Effector memory CD4-positive, alpha-beta T cell (primary cell): ENCODE data around the gene RPP14.
"Not testable (repeated sequence)": the region's sequence is repeated elsewhere in the genome, so short reads cannot be mapped to it uniquely, and the experiment has no call there.

Experiments used
- DNase-seq, 3 donors: peaks; one replicate each; pipeline ENCODE4 v3.0.0-alpha.2; 2020
- H3K27ac ChIP-seq: 2 replicates; pipeline ENCODE4 v1.7.0; 2013; ENCODE audit warnings: mild to moderate bottlenecking, low read length, moderate library complexity; ENCODE audit not compliant: insufficient read depth, poor library complexity, severe bottlenecking
- H3K27me3 ChIP-seq: replicated peaks from 2 replicates; pipeline ENCODE4 v1.7.0; 2013; ENCODE audit warnings: mild to moderate bottlenecking, low read length; ENCODE audit not compliant: insufficient read depth, control insufficient read depth, poor library complexity, severe bottlenecking
- H3K36me3 ChIP-seq: 2 replicates; pipeline ENCODE4 v1.7.0; 2013; ENCODE audit warnings: mild to moderate bottlenecking, low read length, moderate library complexity; ENCODE audit not compliant: control insufficient read depth, insufficient read depth
- H3K4me1 ChIP-seq: 2 replicates; pipeline ENCODE4 v1.7.0; 2013; ENCODE audit warnings: low read length, mild to moderate bottlenecking; ENCODE audit not compliant: control insufficient read depth, insufficient read depth, poor library complexity, severe bottlenecking
- H3K4me3 ChIP-seq: 2 replicates; pipeline ENCODE4 v1.7.0; 2013; ENCODE audit warnings: low read length, low read depth, mild to moderate bottlenecking; ENCODE audit not compliant: insufficient read depth, poor library complexity, severe bottlenecking
- H3K9me3 ChIP-seq: 2 replicates; pipeline ENCODE4 v1.7.0; 2013; ENCODE audit warnings: mild to moderate bottlenecking, low read length, moderate library complexity; ENCODE audit not compliant: control insufficient read depth
- total RNA-seq, 3 donors: gene quantifications; one replicate each; lab custom pipeline; 2026; lab: John Stamatoyannopoulos, UW

RPP14 gene
- 5.5 to 7.1 (median 6.6) reads per million in 3 donors for total RNA-seq

DNA sequence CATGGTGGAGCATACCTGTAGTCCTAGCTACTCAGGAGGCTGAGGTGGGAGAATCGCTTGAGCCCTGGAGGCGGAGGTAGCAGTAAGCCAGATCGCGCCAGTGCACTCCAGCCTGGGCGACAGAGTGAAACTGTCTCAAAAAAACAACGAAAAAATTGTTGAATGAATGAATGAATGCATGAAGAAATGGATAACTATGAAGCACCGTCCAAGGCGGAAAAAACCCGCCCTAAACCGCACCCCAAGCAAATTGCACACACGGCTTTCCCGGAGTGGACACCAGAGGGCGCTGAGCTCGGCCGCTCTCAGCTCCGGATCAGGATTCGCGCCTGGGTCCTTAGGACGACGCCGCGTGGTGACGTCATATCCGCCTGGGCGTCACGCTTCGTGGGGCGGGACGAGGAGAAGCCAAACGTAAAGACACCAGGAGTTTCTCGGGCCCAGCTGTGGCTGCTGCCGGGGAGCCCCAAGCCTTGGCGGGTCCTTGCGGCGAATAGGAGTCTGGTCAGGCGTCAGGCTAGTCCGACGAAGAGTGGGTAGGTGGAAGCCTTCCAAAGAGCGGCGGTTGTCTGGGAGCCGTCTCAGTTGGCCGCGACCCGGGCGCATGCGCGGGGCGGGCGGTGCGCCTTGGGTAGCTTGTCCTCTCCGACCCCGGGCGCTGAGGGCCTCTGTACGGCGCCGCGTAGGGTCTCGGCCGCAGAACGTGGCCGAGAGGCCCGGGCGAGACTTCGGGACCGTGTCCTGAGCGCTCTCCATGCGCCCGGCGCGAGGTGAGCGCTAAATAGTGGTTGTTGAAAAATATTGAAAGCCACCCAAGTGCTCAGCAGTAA lies at the start of gene RPP14, which contains the start of gene HTD2:
TSS of gene RPP14 (plus strand) at position 364 of the 830 bp plus-strand sequence. CDS start 4,085 bp downstream, outside the sequence.
TSS of gene HTD2 (plus strand) at position 639 of the 830 bp plus-strand sequence. CDS start 11,094 bp downstream, outside the sequence.
- no peaks in the 10 kb centered on the region for H3K9me3 ChIP-seq
- no peaks in the 10 kb centered on the region for H3K27me3 ChIP-seq
- H3K4me3 ChIP-seq: peak within 1 kb of the TSS; percentile 94
- H3K36me3 ChIP-seq: peaks cover 10% of the 10 kb centered on the region
- peak within 1 kb of the TSS; percentile 99 for H3K27ac ChIP-seq
- peaks cover 18% of the 10 kb centered on the region for H3K4me1 ChIP-seq
- peak; percentile 95 to 98 (median 96) for DNase-seq

DNA sequence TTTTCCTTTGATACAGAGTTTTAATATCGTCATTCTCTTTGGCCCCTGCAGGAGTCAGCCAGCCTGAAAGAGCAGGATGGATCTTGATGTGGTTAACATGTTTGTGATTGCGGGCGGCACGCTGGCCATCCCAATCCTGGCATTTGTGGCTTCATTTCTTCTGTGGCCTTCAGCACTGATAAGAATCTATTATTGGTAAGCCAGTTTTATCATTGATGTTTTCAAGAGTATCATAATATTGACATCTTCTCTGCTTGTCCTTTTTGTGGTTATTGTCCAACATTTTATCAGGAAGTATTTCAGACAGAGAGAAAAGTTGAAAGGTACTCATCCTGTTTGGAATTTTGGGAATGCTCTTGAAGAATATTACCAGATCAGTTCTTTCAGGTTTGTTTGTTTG lies 49.5 kb upstream of the RPP14 start:
- H3K9me3 ChIP-seq: no peaks in the 10 kb centered on the region
- no peaks in the 10 kb centered on the region for H3K27me3 ChIP-seq
- H3K27ac ChIP-seq: no peak overlapping the region
- DNase-seq: no peak
- no peaks in the 10 kb centered on the region for H3K4me1 ChIP-seq
- H3K36me3 ChIP-seq: no peaks in the 10 kb centered on the region
- no peak overlapping the region for H3K4me3 ChIP-seq

- Histone ChIP-seq H3K36me3 (no peaks in the 10 kb centered on the region), H3K9me3 (no peaks in the 10 kb centered on the region), H3K27me3 (no peaks in the 10 kb centered on the region), H3K4me3 (no peak overlapping the region), H3K27ac (no peak overlapping the region), H3K4me1 (no peaks in the 10 kb centered on the region)
- no peak for DNase-seq
Measured at GRCh38 chr3:58258392-58259055, 47.5 kb upstream of the RPP14 start.

DNA sequence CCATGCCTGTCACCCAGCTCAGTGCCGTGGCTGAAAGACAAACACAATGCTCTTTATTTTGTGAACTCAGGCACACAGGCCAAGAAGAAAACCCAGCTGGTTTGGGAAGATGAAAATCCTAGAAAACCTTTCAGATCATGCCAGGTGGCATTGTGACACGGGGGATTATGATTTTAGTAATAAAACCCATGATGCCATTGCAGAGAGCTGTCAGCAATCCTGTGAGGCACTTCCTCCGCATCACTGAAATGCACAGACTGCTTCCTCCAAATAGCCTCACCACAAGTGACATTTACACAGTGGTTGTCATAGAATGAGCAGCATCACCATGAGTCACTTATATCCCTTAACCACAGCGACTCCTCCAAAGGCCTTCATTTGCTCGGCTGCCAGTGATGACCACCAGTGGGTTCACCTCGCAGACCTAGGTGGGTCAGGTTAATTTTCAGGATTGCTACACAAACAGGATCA lies 45.7 kb upstream of the RPP14 start:
- Histone ChIP-seq H3K27me3 (no peaks in the 10 kb centered on the region), H3K27ac (no peak overlapping the region), H3K36me3 (no peaks in the 10 kb centered on the region), H3K4me1 (no peaks in the 10 kb centered on the region), H3K4me3 (no peak overlapping the region), H3K9me3 (no peaks in the 10 kb centered on the region)
- DNase-seq: no peak

GRCh38 chr3:58260733-58261132 lies 45.3 kb upstream of the RPP14 start:
- H3K27ac ChIP-seq: no peak overlapping the region
- no peak for DNase-seq
- no peaks in the 10 kb centered on the region for H3K36me3 ChIP-seq
- no peak overlapping the region for H3K4me3 ChIP-seq
- H3K27me3 ChIP-seq: no peaks in the 10 kb centered on the region
- no peaks in the 10 kb centered on the region for H3K9me3 ChIP-seq
- H3K4me1 ChIP-seq: no peaks in the 10 kb centered on the region

GRCh38 chr3:58261954-58262666 lies 43.9 kb upstream of the RPP14 start:
- no peak for DNase-seq
- Histone ChIP-seq H3K9me3 (no peaks in the 10 kb centered on the region), H3K27ac (no peak overlapping the region), H3K27me3 (no peaks in the 10 kb centered on the region), H3K36me3 (no peaks in the 10 kb centered on the region), H3K4me1 (no peaks in the 10 kb centered on the region), H3K4me3 (no peak overlapping the region)

DNA sequence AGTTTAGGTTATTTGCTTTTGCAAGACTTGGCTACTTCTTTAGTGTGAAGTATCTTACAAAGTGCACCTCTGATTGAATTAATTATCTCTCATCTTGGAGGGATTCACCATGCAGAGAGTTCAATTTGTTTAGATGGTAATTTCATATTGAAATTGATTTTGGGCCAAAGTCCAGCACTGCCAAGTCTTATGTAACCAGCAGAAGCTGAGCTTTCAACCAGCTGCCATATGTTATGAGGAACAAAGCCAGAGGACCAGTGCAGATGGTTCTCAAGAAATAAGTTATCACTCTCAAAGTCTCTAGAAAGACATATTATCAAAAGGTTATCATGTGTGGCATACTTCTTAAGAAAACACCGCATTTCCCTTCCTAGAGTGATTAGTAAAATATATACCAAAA lies 39.5 kb upstream of the RPP14 start:
- H3K9me3 ChIP-seq: no peaks in the 10 kb centered on the region
- H3K36me3 ChIP-seq: no peaks in the 10 kb centered on the region
- DNase-seq: no peak
- no peaks in the 10 kb centered on the region for H3K27me3 ChIP-seq
- no peak overlapping the region for H3K4me3 ChIP-seq
- H3K27ac ChIP-seq: no peak overlapping the region
- no peaks in the 10 kb centered on the region for H3K4me1 ChIP-seq

- not testable (repeated sequence) for H3K4me1 ChIP-seq, H3K9me3 ChIP-seq, H3K36me3 ChIP-seq, DNase-seq, H3K4me3 ChIP-seq, H3K27me3 ChIP-seq, H3K27ac ChIP-seq
Measured at GRCh38 chr3:58267543-58267942, 38.5 kb upstream of the RPP14 start.

DNA sequence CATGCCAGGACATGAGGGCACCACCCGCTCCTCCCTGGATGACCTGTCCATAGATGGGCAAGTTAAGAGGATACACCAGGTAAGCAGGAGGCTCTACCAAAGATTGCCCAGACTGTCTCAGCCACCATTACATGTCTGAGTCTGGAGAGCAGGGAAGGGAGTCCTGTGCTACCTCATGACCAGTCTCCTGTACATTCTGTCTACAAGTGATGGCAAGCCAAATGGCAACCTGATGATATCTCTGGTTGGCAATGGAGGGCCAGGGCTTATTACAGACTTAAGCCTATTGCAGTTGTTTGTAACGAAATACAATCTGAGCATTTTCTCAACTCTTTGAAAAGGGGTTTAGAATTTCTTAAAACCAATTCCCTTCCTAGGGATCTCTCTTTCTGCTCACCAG lies 36.7 kb upstream of the RPP14 start:
- DNase-seq: no peak
- no peak overlapping the region for H3K27ac ChIP-seq
- no peaks in the 10 kb centered on the region for H3K4me1 ChIP-seq
- H3K36me3 ChIP-seq: no peaks in the 10 kb centered on the region
- no peaks in the 10 kb centered on the region for H3K27me3 ChIP-seq
- H3K9me3 ChIP-seq: no peaks in the 10 kb centered on the region
- no peak overlapping the region for H3K4me3 ChIP-seq
